DMS153 (cell line): ENCODE measurements around the gene MAGI3.
"Not testable (repeated sequence)": the region's sequence is repeated elsewhere in the genome, so short reads cannot be mapped to it uniquely, and the experiment has no call there.

ENCODE experiments used
- DNase-seq: peaks from one replicate; lab custom pipeline; 2025; lab: John Stamatoyannopoulos, UW

The MAGI3 gene

GRCh38 chr1:113579256-113580018 is 189.1 kb downstream of the MAGI3 start:
- no peak for DNase-seq

- no peak for DNase-seq
These were observed 191.0 kb downstream of the MAGI3 start for GRCh38 chr1:113581323-113581722.

- DNase-seq: no peak
These were observed 191.8 kb downstream of the MAGI3 start for GRCh38 chr1:113582084-113582483.

GRCh38 chr1:113587475-113587874 is 197.2 kb downstream of the MAGI3 start:
- no peak for DNase-seq

- DNase-seq: no peak
These were observed 201.9 kb downstream of the MAGI3 start for GRCh38 chr1:113592230-113592629.

GRCh38 chr1:113593550-113594297 is 203.4 kb downstream of the MAGI3 start:
- no peak for DNase-seq

GRCh38 chr1:113604466-113604865 is 214.2 kb downstream of the MAGI3 start:
- DNase-seq: not testable (repeated sequence)

GRCh38 chr1:113605146-113605545 is 214.8 kb downstream of the MAGI3 start:
- no peak for DNase-seq

- DNase-seq: no peak
These were observed 218.1 kb downstream of the MAGI3 start for GRCh38 chr1:113608399-113608798.

GRCh38 chr1:113610372-113610771 is 220.1 kb downstream of the MAGI3 start:
- DNase-seq: no peak

- no peak for DNase-seq
These were observed 225.1 kb downstream of the MAGI3 start for GRCh38 chr1:113615425-113615824.

GRCh38 chr1:113616156-113616555 is 225.8 kb downstream of the MAGI3 start:
- DNase-seq: no peak

- no peak for DNase-seq
These were observed 227.3 kb downstream of the MAGI3 start for GRCh38 chr1:113617438-113618141.

- DNase-seq: no peak
These were observed 238.7 kb downstream of the MAGI3 start for GRCh38 chr1:113628997-113629396.

- no peak for DNase-seq
These were observed 240.3 kb downstream of the MAGI3 start for GRCh38 chr1:113630340-113631327.

- DNase-seq: no peak
These were observed 251.1 kb downstream of the MAGI3 start for GRCh38 chr1:113641396-113641795.

GRCh38 chr1:113647164-113647563 is 256.8 kb downstream of the MAGI3 start:
- DNase-seq: no peak

GRCh38 chr1:113648478-113648877 is 258.2 kb downstream of the MAGI3 start:
- DNase-seq: no peak

GRCh38 chr1:113652771-113653170 is 262.5 kb downstream of the MAGI3 start:
- DNase-seq: no peak

GRCh38 chr1:113653741-113654140 is 263.4 kb downstream of the MAGI3 start:
- DNase-seq: no peak

GRCh38 chr1:113654883-113655282 is 264.6 kb downstream of the MAGI3 start:
- no peak for DNase-seq

- DNase-seq: no peak
These were observed 266.8 kb downstream of the MAGI3 start for GRCh38 chr1:113657126-113657525.
